ENCODE results near the gene LHFPL4. TPM values are rescaled to one million over a fixed set of nuclear protein-coding genes. Genes with fewer than 3 reads are reported as not detected.

The LHFPL4 gene
- total and polyA plus RNA-seq, 2 of the 8 experiments (the other 6 are each of a cell fraction or from before 2014, with no cell fraction given) = 5.0 to 16.9 TPM

GRCh38 chr3:9499455-9500107, 54.0 kb downstream of the LHFPL4 start:
- H2BK12ac ChIP-seq (ENCODE audit: low read depth, low read length) = peak overlapping the region; percentile 75; the same call in 1 of the 2 replicates
- no peak overlapping the region for H3K4ac ChIP-seq (replicated peaks; ENCODE audit: insufficient read length, low read depth, low read length)
- FAIRE-seq = no peak
- POLR2A ChIA-PET (ENCODE audit: partially characterized antibody) = interaction anchor here (0.6 to 2.0 kb wide), 8 partner anchors 8 to 1402 kb away, joined by 3 to 7 read pairs (median 4); partner anchors contain the start of genes MTMR14, SETD5 and THUMPD3
- H3K14ac ChIP-seq (ENCODE audit: insufficient read length) = no peak overlapping the region
- CTCF ChIA-PET (ENCODE audit: partially characterized antibody) = interaction anchor here (0.6 to 6.7 kb wide), 13 partner anchors 8 to 730 kb away, joined by 3 to 109 read pairs (median 3); partner anchors contain the start of genes BRPF1, OXTR and THUMPD3
- peak overlapping the region; percentile 56; the same call in 1 of the 2 replicates for H2BK5ac ChIP-seq (ENCODE audit: low read depth, low read length)
- peak; percentile 25 for TF ChIP-seq CTBP2 (IDR thresholded peaks at IDR 0.05; ENCODE audit: borderline replicate concordance, insufficient read depth, insufficient read length, low read length)
- TF ChIP-seq CHD2 (IDR thresholded peaks at IDR 0.05; ENCODE audit: low read length) = peak; percentile 37; the same call in 1 of the 2 replicates
- TF ChIP-seq YY1 (IDR thresholded peaks at IDR 0.05; ENCODE audit: low read depth, low read length) = 0 out of 2 replicates have a peak, but pooled peaks have one; percentile 13
- peak; percentile 87 for TF ChIP-seq SP1 (IDR thresholded peaks at IDR 0.05; ENCODE audit: low read depth, low read length)
- TF ChIP-seq JUN (IDR thresholded peaks at IDR 0.05; ENCODE audit: low read depth, low read length) = no peak
- no peak for TF ChIP-seq KDM4A (IDR thresholded peaks at IDR 0.05; ENCODE audit: low read depth, low read length, severe bottlenecking)
- no peak overlapping the region for H2BK120ac ChIP-seq (replicated peaks; ENCODE audit: low read depth, low read length)
- no peak overlapping the region for H4K8ac ChIP-seq (ENCODE audit: extremely low read depth, insufficient read depth, low read length)
- no peak overlapping the region for H4K91ac ChIP-seq (replicated peaks; ENCODE audit: insufficient read length, low read length)
- peak overlapping the region in 2 of 4 experiments; percentile 33 to 56; a peak in 1 of 7 replicates for H3K9ac ChIP-seq (replicated peaks in 1 of 4; ENCODE audit: extremely low read depth in 1 of 4, low read depth in 3 of 4, low read length in 3 of 4)
- H3K36me3 ChIP-seq (ENCODE audit: control insufficient read depth in 2 of 4, insufficient read depth in 4 of 4, low read length in 3 of 4) = no peaks in the 10 kb centered on the region
- no peak overlapping the region for H2AK5ac ChIP-seq (ENCODE audit: low read depth, low read length)
- peaks cover 0 to 6% (median 3%) of the 10 kb centered on the region in 4 experiments; a peak in 4 of 7 replicates for H3K4me1 ChIP-seq (replicated peaks in 1 of 4; ENCODE audit: control insufficient read depth in 3 of 4, insufficient read depth in 4 of 4, low read length in 3 of 4)
- H3K4me3 ChIP-seq (ENCODE audit: extremely low read depth in 1 of 4, insufficient read depth in 2 of 4, low read depth in 3 of 4, low read length in 4 of 4) = peak overlapping the region; percentile 58 to 92 (median 70)
- peaks cover 0 to 19% (median 14%) of the 10 kb centered on the region in 4 experiments; a peak in 5 of 7 replicates for H3K27me3 ChIP-seq (replicated peaks in 1 of 4; ENCODE audit: control insufficient read depth in 3 of 4, extremely low read depth in 1 of 4, insufficient read depth in 3 of 4, low read length in 3 of 4)
- peak overlapping the region; percentile 0 for H3K56ac ChIP-seq (replicated peaks; ENCODE audit: insufficient read length, low read depth, low read length)
- no peak overlapping the region for H3K27ac ChIP-seq (ENCODE audit: low read depth, low read length)
- no peak overlapping the region for H2BK20ac ChIP-seq (ENCODE audit: low read length)
- H3K23ac ChIP-seq (ENCODE audit: insufficient read length) = no peak overlapping the region
- DNase-seq (ENCODE audit: low read depth in 1 of 2, low spot score in 2 of 2) = peak in 1 of 2 experiments; percentile 43
- 34% methylated on average over 19 of the region's 19 CpGs; no CpG with 5 or more reads in 1 of the 2 experiments for WGBS, 2 experiments (ENCODE audit: extremely low coverage in 1 of 2, insufficient coverage in 1 of 2, insufficient read length in 1 of 2, insufficient replicate concordance in 2 of 2, low coverage in 1 of 2, low lambda C conversion rate in 2 of 2, missing lambda C conversion rate in 1 of 2)
- H4K20me1 ChIP-seq (replicated peaks in 1 of 2; ENCODE audit: control insufficient read depth in 1 of 2, insufficient read depth in 2 of 2, low read length in 2 of 2) = peaks cover 0 to 2% of the 10 kb centered on the region in 2 experiments
- peak overlapping the region; percentile 89; the same call in 1 of the 2 replicates for H2AFZ ChIP-seq (ENCODE audit: low read length)
- H2BK15ac ChIP-seq (ENCODE audit: low read length) = no peak overlapping the region
- H4K5ac ChIP-seq (ENCODE audit: insufficient read length, low read depth, low read length) = no peak overlapping the region
- H3K18ac ChIP-seq (ENCODE audit: extremely low read depth, low read length) = peak overlapping the region; percentile 87
- no peaks in the 10 kb centered on the region for H3K9me3 ChIP-seq (ENCODE audit: insufficient read depth in 2 of 2, low read depth in 1 of 2, low read length in 1 of 2)
- H3K23me2 ChIP-seq (ENCODE audit: low read depth, low read length) = peaks cover 8% of the 10 kb centered on the region; the same call in 1 of the 2 replicates
- H3K79me1 ChIP-seq (ENCODE audit: low read depth, low read length) = no peaks in the 10 kb centered on the region
- no peaks in the 10 kb centered on the region for H3K79me2 ChIP-seq (ENCODE audit: control insufficient read depth in 1 of 2, insufficient read depth in 2 of 2, low read length in 2 of 2)
- H3K4me2 ChIP-seq (ENCODE audit: insufficient read depth in 1 of 2, low read depth in 2 of 2, low read length in 2 of 2) = peak overlapping the region; percentile 93 to 97

Data from H1 (cell line).